SK-N-SH treated with all-trans-retinoic acid at 6 μM for 48 hours (cell line): Measurements from ENCODE around the gene KIRREL3.

Source experiments
- ARNTL ChIP-seq: fragments of 450-650 bp; formaldehyde crosslinking; IDR thresholded peaks from 2 replicates; pipeline ENCODE4 v1.5.0; 2020; ENCODE audit warnings: low read depth, mild to moderate bottlenecking, moderate library complexity, borderline replicate concordance
- GLIS3 ChIP-seq: fragments of 250-450 bp; sonication (Bioruptor Pico); IDR thresholded peaks from 2 replicates; pipeline ENCODE4 v1.5.0; 2020; ENCODE audit warnings: mild to moderate bottlenecking, moderate library complexity
- PPARA ChIP-seq: fragments of 250-450 bp; sonication (Bioruptor Pico); IDR thresholded peaks from 2 replicates; pipeline ENCODE4 v1.5.0; 2020; ENCODE audit warnings: mild to moderate bottlenecking, borderline replicate concordance
- RARB ChIP-seq: fragments of 250-450 bp; sonication (Bioruptor Pico); IDR thresholded peaks from 2 replicates; pipeline ENCODE4 v1.8.0; 2021; ENCODE audit warnings: mild to moderate bottlenecking, moderate library complexity
- TCF4 ChIP-seq: fragments of 250-450 bp; sonication (Bioruptor Pico); IDR thresholded peaks from 2 replicates; pipeline ENCODE4 v1.8.0; 2021; ENCODE audit warnings: mild to moderate bottlenecking, moderate library complexity, borderline replicate concordance
- ZFP3 ChIP-seq: fragments of 250-450 bp; sonication (Bioruptor Pico); IDR thresholded peaks from 2 replicates; pipeline ENCODE4 v1.5.0; 2020; ENCODE audit warnings: mild to moderate bottlenecking, moderate library complexity
- TF ChIP-seq, protein P1 (sequence below): fragments of 250-450 bp; sonication (Bioruptor Pico); IDR thresholded peaks from 2 replicates; pipeline ENCODE4 v1.8.0; 2020; ENCODE audit warnings: mild to moderate bottlenecking, moderate library complexity, borderline replicate concordance
- TF ChIP-seq, protein P2 (sequence below): fragments of 250-450 bp; sonication (Bioruptor Pico); IDR thresholded peaks from 2 replicates; pipeline ENCODE4 v1.5.1; 2020; ENCODE audit warnings: low read depth, mild to moderate bottlenecking, moderate library complexity
- TF ChIP-seq, protein P3 (sequence below): fragments of 250-450 bp; sonication (Bioruptor Pico); IDR thresholded peaks from 2 replicates; pipeline ENCODE4 v1.5.0; 2020; ENCODE audit warnings: mild to moderate bottlenecking, moderate library complexity

- no peak for TF ChIP-seq ZFP3
- TF ChIP-seq PPARA (CRISPR knock-in tag) = no peak
- TF ChIP-seq, protein P1, sequence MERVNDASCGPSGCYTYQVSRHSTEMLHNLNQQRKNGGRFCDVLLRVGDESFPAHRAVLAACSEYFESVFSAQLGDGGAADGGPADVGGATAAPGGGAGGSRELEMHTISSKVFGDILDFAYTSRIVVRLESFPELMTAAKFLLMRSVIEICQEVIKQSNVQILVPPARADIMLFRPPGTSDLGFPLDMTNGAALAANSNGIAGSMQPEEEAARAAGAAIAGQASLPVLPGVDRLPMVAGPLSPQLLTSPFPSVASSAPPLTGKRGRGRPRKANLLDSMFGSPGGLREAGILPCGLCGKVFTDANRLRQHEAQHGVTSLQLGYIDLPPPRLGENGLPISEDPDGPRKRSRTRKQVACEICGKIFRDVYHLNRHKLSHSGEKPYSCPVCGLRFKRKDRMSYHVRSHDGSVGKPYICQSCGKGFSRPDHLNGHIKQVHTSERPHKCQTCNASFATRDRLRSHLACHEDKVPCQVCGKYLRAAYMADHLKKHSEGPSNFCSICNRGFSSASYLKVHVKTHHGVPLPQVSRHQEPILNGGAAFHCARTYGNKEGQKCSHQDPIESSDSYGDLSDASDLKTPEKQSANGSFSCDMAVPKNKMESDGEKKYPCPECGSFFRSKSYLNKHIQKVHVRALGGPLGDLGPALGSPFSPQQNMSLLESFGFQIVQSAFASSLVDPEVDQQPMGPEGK (CRISPR knock-in tag) = no peak
- no peak for TF ChIP-seq RARB
- TF ChIP-seq, protein P2, sequence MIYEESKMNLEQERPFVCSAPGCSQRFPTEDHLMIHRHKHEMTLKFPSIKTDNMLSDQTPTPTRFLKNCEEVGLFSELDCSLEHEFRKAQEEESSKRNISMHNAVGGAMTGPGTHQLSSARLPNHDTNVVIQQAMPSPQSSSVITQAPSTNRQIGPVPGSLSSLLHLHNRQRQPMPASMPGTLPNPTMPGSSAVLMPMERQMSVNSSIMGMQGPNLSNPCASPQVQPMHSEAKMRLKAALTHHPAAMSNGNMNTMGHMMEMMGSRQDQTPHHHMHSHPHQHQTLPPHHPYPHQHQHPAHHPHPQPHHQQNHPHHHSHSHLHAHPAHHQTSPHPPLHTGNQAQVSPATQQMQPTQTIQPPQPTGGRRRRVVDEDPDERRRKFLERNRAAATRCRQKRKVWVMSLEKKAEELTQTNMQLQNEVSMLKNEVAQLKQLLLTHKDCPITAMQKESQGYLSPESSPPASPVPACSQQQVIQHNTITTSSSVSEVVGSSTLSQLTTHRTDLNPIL (CRISPR knock-in tag) = no peak
- no peak for TF ChIP-seq GLIS3
- TF ChIP-seq ARNTL (CRISPR knock-in tag) = no peak
- no peak for TF ChIP-seq TCF4
- TF ChIP-seq, protein P3, sequence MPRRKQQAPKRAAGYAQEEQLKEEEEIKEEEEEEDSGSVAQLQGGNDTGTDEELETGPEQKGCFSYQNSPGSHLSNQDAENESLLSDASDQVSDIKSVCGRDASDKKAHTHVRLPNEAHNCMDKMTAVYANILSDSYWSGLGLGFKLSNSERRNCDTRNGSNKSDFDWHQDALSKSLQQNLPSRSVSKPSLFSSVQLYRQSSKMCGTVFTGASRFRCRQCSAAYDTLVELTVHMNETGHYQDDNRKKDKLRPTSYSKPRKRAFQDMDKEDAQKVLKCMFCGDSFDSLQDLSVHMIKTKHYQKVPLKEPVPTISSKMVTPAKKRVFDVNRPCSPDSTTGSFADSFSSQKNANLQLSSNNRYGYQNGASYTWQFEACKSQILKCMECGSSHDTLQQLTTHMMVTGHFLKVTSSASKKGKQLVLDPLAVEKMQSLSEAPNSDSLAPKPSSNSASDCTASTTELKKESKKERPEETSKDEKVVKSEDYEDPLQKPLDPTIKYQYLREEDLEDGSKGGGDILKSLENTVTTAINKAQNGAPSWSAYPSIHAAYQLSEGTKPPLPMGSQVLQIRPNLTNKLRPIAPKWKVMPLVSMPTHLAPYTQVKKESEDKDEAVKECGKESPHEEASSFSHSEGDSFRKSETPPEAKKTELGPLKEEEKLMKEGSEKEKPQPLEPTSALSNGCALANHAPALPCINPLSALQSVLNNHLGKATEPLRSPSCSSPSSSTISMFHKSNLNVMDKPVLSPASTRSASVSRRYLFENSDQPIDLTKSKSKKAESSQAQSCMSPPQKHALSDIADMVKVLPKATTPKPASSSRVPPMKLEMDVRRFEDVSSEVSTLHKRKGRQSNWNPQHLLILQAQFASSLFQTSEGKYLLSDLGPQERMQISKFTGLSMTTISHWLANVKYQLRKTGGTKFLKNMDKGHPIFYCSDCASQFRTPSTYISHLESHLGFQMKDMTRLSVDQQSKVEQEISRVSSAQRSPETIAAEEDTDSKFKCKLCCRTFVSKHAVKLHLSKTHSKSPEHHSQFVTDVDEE = no peak
These were observed 542.8 kb downstream of the KIRREL3 start for GRCh38 chr11:126457817-126458216.
